NCI-H2171 (cell line): ENCODE measurements around the gene PNPLA6.

Source experiments
- DNase-seq: peaks from one replicate; lab custom pipeline; 2025; lab: John Stamatoyannopoulos, UW

PNPLA6 gene

GRCh38 chr19:7515645-7516151 lies 19.8 kb upstream of the PNPLA6 start, which contains the start of gene ZNF358:
Gene ZNF358, plus strand, starts transcription at chr19:7516103. Its CDS starts 3,140 bp downstream, at chr19:7519243.
- DNase-seq: peak; percentile 65

- no peak for DNase-seq
Measured at GRCh38 chr19:7516333-7516732, 19.2 kb upstream of the PNPLA6 start.

GRCh38 chr19:7516878-7517277 lies 18.6 kb upstream of the PNPLA6 start:
- no peak for DNase-seq

- no peak for DNase-seq
Measured at GRCh38 chr19:7519361-7520130, 16.0 kb upstream of the PNPLA6 start.

- no peak for DNase-seq
Measured at GRCh38 chr19:7520131-7521051, 15.1 kb upstream of the PNPLA6 start.

- no peak for DNase-seq
Measured at GRCh38 chr19:7521551-7522071, 13.9 kb upstream of the PNPLA6 start.

GRCh38 chr19:7522072-7522922 lies 13.2 kb upstream of the PNPLA6 start, which contains the start of gene MCOLN1:
Gene MCOLN1, plus strand, starts transcription at chr19:7522624. Its CDS starts 127 bp downstream, at chr19:7522751.
- peak; percentile 97 for DNase-seq

GRCh38 chr19:7522923-7523667 lies 12.4 kb upstream of the PNPLA6 start:
- no peak for DNase-seq

GRCh38 chr19:7524523-7524922 lies 11.0 kb upstream of the PNPLA6 start:
- DNase-seq: no peak

- no peak for DNase-seq
Measured at GRCh38 chr19:7524992-7525739, 10.4 kb upstream of the PNPLA6 start.

- DNase-seq: no peak
Measured at GRCh38 chr19:7526059-7526929, 9.2 kb upstream of the PNPLA6 start.

- no peak for DNase-seq
Measured at GRCh38 chr19:7527516-7528191, 7.9 kb upstream of the PNPLA6 start.

GRCh38 chr19:7528192-7528519 lies 7.4 kb upstream of the PNPLA6 start:
- DNase-seq: no peak

- no peak for DNase-seq
Measured at GRCh38 chr19:7528522-7529245, 6.8 kb upstream of the PNPLA6 start.

- DNase-seq: no peak
Measured at GRCh38 chr19:7529246-7529600, 6.3 kb upstream of the PNPLA6 start.

GRCh38 chr19:7529610-7530490 lies 5.7 kb upstream of the PNPLA6 start:
- no peak for DNase-seq
